Measurements from ENCODE around the gene MSANTD1.

Gene MSANTD1

DNA sequence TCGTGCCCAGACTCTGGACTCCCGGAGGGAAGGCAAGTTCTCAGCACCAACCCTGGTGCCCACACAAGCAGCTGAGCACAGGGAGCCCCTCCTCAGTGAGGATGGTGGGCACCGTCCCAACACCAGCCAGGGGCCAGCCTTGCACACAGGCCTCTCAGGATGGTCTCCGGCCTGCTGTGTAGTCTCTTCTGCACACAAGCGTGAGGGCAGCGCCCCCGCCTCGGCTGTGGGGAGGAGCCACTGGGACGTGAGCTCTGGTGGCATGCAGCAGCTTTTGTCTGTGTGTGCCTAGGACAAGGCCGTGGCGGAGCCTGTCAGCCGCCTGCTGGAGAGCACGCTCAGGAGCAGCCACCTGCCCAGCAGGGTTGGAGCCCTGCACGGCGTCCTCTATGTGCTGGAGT is 16.1 kb upstream of the MSANTD1 start:
- no peak for DNase-seq (ENCODE audit: low read depth in 4 of 4, low spot score in 1 of 4)

DNA sequence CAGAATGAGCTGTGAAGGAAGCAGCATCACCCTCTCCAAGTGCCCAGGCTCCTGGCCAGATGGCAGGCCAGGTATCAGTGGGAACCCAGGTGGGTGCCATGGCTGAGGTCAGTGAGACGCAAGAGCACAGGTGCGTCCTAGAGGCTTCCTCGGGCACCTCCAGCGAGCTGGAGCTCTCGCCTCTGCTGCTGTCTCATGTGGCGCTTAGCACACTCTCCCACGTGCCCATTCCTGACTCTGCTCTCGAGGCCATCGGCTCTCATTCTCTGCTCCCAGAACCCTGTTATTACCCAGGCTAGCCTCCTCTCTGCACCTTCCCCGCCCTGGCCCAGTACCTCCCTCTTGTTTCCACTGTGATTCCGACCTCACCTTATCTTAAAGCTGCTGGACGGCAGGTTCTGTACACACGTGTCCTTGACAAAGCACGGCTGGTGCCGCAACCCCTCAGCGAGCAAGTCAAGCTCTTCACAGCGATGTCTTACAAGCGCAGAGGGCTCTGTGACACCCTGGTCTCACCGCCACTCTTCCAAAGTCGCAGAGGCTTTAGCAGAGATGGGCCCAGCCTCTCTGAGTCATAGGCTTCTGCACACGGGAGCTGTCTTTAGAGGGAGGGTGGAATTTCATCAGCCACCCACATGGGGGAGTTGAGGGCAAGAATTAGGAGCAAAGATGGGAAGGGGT is 15.4 kb upstream of the MSANTD1 start:
- no peak for DNase-seq (ENCODE audit: low read depth in 4 of 4, low spot score in 1 of 4)

DNA sequence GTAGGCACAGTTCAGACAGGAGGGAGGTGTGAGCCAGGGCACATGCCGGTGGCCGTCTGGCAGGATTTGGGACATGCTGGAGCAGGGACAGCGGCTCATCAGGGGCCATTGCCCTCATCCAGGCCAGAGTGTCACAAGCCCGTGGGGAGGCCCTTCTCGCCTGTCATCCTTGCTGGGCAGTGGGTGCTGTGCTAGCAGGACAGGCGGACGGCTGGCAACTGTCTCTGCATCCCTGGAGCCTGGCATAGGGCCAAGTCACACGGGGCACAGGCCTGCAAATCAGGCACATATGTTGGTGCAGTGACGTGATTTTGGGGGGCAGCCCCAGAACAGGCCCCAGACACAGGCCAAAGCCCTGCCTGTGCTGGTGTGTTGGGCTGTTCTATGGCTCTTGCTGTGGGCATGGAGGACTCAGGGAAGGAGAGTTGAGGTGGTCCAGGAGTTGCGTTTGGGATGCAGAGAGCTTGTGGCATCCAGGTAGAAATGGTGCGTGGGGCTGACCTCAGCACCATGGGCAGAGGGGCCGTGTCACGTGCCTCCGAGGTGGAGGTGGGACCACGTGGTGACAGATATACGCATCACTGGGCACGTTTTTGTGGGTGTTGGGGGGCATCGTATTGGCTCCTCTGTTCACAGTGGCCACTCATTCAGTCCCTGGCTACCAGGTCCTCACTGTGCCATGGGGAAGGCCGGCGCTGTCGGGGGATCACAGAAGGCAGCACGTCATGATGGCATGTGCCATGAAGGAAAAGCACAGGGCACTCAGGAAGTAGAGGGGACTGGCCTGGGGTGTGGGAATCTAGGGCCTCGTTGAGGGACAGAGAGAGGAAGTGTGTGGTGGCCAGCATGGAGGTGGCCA is 14.6 kb upstream of the MSANTD1 start:
- no peak for DNase-seq (ENCODE audit: low read depth in 4 of 4, low spot score in 1 of 4)

DNA sequence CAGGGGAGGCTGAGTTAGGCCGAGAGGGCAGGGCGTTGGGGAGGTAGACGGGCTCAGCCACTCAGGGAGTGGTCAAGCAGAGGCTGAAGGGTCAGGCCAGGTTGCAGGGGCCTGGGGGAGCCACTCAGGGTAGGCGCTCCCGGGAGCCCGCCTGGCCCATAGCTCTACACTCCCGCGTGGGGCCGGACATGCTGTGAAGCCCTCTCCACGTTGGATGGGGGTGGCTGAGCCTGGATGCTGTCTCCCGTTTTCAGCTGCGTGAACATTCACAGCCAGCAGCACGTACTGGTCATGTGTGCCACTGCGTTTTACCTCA is 14.0 kb upstream of the MSANTD1 start:
- DNase-seq (ENCODE audit: low read depth in 4 of 4, low spot score in 1 of 4): no peak

DNA sequence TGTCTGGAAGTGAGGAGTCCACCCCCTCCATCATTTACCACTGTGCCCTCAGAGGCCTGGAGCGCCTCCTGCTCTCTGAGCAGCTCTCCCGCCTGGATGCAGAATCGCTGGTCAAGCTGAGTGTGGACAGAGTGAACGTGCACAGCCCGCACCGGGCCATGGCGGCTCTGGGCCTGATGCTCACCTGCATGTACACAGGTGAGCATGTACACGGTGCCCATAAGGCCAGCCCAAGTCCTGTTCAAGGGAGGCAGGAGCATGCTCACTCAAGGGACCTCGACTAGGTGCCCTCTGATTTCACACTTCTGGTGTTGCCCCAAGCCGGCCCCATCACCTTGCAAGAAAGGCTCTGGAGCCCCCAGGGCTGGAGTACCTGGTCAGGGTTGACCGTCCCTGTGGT is 13.4 kb upstream of the MSANTD1 start:
- DNase-seq (ENCODE audit: low read depth in 4 of 4, low spot score in 1 of 4): no peak

DNA sequence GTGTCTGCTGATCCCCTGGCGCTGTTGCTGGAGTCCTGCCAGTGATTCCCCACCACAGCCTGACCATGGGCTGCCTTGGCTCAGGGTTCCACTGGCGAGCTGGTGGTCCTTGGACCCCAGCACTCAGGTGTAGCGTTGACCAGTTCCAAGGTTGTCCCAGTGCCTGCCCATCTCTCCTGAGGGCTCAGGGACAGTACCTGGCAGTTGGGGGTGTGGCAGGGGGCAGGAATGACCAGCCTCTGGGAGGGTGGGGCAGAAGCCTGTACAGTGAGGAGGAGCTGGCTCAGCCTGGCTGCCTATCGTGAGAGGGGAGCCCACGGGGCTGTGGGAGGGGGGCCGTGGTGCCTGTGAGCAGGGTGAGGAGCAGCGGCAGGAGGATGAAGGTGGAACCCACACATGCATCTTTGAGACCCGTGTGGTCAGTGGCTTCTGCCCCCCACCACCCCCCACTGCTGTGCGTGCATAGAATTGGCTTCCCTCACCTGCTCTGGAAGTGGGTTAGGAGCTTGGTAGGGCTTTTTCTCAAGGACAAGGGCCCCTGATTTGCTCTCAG is 12.6 kb upstream of the MSANTD1 start:
- DNase-seq (ENCODE audit: low read depth in 4 of 4, low spot score in 1 of 4): no peak

DNA sequence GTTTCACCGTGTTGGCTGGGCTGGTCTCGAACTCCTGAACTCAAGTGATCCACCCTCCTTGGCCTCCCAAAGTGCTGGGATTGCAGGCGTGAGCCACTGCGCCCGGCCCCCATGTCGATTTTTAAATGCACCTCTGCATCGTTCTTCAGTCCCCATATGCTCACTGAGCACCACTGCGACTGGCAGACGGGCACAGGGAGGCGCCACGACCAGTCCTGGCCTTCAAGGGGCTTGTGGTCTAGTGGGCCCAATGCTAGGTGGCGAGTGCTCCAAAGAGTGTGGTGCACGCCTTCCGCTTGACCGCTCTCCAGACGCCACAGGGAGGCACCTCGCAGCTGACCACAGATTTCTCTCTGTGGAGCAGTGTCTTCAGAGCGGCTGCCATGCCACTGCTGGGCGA is 11.7 kb upstream of the MSANTD1 start:
- DNase-seq (ENCODE audit: low read depth in 4 of 4, low spot score in 1 of 4): no peak

DNA sequence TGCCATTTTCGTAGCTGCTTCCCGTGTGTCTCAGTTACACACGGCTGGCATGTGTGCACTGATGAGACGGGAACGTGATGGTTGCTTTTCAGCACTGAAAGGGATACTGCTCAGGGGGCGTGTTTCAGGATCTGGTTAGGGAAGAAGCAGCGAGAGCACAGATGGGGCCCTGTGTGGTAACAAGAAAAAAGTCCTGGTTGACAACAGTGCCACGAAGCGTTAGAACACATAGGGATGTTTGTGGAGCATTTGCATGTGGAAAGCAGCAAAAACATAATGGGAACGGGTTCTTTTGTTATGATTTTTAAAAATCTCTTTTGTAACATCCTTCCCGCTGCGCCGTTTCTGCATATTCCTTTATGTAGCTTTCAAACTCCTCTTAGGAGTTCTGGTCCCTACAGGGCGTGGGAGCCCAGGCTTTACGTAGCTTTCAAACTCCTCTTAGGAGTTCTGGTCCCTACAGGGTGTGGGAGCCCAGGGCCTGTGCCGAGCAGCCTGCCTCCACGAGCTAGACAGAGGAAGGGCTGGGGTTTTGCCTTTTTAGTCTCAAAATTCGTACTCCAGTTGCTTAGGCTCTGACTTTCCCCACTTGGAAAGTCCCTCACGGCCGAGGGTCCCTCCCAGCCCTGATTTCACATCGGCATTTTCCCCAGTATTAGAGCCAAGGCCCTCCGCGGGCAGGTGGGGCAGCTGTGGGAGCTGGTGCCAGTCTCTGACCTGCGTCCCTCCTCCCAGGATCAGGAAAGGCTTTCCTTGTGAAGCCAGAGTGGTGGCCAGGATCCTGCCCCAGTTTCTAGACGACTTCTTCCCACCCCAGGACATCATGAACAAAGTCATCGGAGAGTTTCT is 11.0 kb upstream of the MSANTD1 start:
- DNase-seq (ENCODE audit: low read depth in 4 of 4, low spot score in 1 of 4): no peak

DNA sequence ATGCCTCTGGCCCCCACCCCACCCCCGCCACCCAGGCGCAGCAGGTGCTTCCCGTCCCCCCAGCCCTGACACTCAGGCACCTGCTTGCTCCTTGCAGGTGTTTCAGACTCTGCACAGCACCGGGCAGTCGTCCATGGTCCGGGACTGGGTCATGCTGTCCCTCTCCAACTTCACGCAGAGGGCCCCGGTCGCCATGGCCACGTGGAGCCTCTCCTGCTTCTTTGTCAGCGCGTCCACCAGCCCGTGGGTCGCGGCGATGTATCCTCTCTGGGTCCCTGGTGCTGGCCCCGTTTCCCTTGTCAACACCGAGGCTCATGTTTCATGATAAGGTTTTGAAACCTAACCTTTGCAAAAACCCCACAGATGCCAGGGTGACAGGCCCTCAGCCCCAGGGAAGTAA is 10.2 kb upstream of the MSANTD1 start:
- no peak for DNase-seq (ENCODE audit: low read depth in 4 of 4, low spot score in 1 of 4)

DNA sequence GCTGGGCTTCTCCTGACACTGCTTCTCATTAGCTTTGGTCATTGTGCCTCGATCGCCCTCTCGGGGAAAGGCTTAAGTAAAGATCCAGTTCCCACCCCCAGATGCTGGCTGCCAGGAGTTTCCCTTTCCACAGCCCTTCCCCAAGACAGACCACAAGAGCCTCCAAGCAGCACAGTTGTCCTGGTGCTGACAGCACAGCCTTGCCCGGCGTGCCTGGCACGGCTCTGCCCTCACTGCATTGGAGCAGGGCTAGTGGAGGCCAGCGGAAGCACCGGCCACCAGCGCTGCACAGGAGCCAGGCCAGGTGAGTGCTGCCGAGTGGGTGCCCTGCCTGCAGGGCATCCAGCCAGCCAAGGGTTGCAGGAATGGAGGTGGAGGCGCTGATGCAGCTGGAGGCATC is 9.7 kb upstream of the MSANTD1 start:
- DNase-seq (ENCODE audit: low read depth in 4 of 4, low spot score in 1 of 4): no peak

DNA sequence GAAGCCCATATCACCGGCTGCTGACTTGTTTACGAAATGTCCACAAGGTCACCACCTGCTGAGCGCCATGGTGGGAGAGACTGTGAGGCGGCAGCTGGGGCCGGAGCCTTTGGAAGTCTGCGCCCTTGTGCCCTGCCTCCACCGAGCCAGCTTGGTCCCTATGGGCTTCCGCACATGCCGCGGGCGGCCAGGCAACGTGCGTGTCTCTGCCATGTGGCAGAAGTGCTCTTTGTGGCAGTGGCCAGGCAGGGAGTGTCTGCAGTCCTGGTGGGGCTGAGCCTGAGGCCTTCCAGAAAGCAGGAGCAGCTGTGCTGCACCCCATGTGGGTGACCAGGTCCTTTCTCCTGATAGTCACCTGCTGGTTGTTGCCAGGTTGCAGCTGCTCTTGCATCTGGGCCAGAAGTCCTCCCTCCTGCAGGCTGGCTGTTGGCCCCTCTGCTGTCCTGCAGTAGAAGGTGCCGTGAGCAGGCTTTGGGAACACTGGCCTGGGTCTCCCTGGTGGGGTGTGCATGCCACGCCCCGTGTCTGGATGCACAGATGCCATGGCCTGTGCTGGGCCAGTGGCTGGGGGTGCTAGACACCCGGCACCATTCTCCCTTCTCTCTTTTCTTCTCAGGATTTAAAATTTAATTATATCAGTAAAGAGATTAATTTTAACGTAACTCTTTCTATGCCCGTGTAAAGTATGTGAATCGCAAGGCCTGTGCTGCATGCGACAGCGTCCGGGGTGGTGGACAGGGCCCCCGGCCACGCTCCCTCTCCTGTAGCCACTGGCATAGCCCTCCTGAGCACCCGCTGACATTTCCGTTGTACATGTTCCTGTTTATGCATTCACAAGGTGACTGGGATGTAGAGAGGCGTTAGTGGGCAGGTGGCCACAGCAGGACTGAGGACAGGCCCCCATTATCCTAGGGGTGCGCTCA is 8.7 kb upstream of the MSANTD1 start:
- no peak for DNase-seq (ENCODE audit: low read depth in 4 of 4, low spot score in 1 of 4)

DNA sequence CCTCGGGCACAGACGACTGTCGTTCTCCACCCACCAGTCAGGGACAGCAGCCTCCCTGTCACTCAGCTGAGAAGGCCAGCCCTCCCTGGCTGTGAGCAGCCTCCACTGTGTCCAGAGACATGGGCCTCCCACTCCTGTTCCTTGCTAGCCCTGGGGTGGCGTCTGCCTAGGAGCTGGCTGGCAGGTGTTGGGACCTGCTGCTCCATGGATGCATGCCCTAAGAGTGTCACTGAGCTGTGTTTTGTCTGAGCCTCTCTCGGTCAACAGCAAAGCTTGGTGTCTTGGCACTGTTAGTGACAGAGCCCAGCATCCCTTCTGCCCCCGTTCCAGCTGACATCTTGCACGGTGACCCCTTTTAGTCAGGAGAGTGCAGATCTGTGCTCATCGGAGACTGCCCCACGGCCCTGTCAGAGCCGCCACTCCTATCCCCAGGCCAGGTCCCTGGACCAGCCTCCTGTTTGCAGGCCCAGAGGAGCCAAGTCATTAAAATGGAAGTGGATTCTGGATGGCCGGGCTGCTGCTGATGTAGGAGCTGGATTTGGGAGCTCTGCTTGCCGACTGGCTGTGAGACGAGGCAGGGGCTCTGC is 7.9 kb upstream of the MSANTD1 start:
- no peak for DNase-seq (ENCODE audit: low read depth in 4 of 4, low spot score in 1 of 4)

DNA sequence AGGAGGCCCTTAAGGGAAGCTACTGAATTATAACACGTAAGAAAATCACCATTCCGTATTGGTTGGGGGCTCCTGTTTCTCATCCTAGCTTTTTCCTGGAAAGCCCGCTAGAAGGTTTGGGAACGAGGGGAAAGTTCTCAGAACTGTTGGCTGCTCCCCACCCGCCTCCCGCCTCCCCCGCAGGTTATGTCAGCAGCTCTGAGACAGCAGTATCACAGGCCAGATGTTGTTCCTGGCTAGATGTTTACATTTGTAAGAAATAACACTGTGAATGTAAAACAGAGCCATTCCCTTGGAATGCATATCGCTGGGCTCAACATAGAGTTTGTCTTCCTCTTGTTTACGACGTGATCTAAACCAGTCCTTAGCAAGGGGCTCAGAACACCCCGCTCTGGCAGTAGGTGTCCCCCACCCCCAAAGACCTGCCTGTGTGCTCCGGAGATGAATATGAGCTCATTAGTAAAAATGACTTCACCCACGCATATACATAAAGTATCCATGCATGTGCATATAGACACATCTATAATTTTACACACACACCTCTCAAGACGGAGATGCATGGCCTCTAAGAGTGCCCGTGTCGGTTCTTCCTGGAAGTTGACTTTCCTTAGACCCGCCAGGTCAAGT is 6.9 kb upstream of the MSANTD1 start:
- DNase-seq (ENCODE audit: low read depth in 4 of 4, low spot score in 1 of 4): no peak

DNA sequence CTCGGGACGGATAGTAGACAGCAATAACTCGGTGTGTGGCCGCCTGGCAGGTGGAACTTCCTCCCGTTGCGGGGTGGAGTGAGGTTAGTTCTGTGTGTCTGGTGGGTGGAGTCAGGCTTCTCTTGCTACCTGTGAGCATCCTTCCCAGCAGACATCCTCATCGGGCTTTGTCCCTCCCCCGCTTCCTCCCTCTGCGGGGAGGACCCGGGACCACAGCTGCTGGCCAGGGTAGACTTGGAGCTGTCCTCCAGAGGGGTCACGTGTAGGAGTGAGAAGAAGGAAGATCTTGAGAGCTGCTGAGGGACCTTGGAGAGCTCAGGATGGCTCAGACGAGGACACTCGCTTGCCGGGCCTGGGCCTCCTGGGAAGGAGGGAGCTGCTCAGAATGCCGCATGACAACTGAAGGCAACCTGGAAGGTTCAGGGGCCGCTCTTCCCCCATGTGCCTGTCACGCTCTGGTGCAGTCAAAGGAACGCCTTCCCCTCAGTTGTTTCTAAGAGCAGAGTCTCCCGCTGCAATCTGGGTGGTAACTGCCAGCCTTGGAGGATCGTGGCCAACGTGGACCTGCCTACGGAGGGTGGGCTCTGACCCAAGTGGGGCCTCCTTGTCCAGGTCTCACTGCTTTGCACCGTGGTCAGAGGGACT is 5.7 kb upstream of the MSANTD1 start:
- no peak for DNase-seq (ENCODE audit: low read depth in 4 of 4, low spot score in 1 of 4)

DNA sequence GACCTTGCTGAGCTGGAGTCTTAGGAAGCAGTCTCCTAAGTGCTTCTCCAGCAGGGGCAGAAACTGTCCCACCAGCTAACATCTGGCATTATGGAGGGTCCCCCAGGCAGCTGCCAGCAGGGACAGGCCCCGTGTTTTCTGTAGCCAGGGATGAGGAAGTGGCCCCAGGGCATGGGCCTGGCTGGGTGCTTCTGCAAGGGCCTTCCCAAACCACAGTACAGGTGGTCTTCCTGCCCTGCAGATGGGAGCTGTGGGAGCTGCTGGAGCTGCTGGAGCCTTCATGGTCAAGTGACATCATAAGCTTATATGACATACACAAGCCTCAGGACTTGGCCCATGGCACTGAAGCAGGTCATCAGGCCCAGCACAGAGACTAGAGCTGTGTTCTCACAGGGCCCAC is 5.0 kb upstream of the MSANTD1 start:
- no peak for DNase-seq (ENCODE audit: low read depth in 4 of 4, low spot score in 1 of 4)

DNA sequence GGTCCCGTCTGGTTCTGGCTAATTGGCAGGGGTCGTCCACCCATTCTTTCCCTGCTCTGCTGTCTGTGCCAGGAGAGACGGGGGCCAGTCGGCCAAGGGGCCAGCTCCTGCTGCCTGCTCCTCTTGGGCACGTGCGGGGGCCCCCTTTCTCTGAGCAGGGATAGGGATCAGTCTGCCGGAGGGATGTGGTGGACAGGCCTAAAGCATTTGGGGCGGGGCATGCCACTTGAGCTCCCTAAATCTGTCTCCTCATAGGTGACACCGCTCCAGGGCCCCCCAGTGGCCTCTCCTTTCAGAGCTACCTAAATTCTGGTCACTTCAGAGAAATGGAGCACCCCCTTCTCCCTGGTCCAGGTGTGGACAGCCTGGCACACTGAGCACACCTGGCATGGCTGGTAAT is 4.2 kb upstream of the MSANTD1 start:
- DNase-seq (ENCODE audit: low read depth in 4 of 4, low spot score in 1 of 4): no peak

DNA sequence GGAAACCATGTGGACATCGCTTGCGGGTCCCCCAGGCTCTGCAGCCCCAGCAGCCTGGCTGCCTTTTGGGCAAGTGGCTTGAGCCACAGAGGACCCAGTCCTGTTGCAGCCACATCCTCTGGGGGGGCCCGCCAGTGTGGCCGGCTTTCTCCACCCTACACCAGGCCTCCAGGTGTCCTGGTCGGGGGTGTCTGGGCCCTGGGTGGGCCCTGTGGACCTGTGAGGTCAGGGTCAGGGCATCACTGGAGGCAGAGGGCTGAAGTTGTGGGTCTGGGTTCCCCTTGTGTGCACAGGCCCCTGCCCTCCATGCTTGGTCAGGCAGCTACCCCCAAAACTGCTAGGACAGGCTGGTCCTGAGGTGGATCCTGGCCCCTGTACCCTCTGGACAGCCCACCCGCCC is 3.3 kb upstream of the MSANTD1 start:
- DNase-seq (ENCODE audit: low read depth in 4 of 4, low spot score in 1 of 4): no peak

DNA sequence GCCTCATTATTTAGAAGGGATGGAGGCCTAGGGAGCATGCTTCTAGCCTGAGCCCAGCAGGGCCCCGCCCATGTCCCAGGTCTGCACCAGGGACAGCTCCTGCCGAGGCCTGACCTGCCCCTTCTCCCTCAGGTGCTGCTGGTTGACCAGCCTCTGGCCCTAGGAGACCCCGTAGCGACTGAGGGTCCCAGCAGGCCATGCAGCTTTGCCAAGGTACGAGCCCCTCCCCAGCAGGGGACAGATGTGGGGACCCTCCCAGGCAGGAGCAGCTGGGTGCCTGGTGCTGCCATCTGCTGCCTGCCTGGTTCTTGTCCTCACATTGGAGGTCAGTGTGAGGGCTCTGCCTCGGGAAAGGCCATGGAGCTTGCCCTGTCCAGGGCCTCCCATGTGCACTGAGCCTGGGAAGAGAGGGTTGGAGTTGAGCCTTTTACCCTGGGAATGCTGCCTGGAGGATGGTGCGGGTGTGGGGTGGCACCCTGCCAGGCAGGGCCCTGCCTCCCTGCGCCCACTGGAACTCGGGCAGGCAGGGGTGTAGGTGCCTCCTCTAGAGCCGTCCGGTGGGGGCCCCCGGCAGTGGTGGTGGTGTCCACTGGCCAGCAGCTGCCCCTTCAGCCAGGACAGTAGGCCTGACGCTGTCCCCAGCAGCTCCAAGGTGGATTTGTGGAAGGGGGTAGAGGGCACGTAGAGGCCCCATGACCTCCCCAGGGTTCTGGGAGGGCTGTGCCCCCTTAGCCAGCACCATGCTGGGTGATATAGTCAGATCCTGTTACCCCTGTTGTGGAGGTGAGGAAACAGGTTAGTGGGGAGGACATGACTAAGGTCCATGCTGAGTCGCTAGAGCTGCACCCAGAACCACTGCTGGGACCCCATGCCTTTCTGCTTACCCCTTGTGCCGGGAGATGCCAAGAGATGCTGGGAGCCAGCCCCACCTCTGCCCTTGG is 2.2 kb upstream of the MSANTD1 start:
- DNase-seq (ENCODE audit: low read depth in 4 of 4, low spot score in 1 of 4): no peak
